IMR-90 (cell line): ENCODE measurements around the gene MB.

Source experiments
- BHLHE40 ChIP-seq: fragments of 150-350 bp; IDR thresholded peaks from 2 replicates; pipeline ENCODE4 v1.6.1; 2016; ENCODE audit warnings: mild to moderate bottlenecking, low read depth, low read length
- CEBPB ChIP-seq: IDR thresholded peaks from 2 replicates; pipeline ENCODE4 v1.6.1; 2012; ENCODE audit warnings: low read depth, low read length, improper control_type of control experiment
- ELK1 ChIP-seq: fragments of 150-350 bp; IDR thresholded peaks from 2 replicates; pipeline ENCODE4 v1.6.1; 2016; ENCODE audit warnings: low read depth, mild to moderate bottlenecking, low read length, moderate library complexity, borderline replicate concordance
- MXI1 ChIP-seq: IDR thresholded peaks from 2 replicates; pipeline ENCODE4 v1.6.1; 2012; ENCODE audit warnings: low read depth, mild to moderate bottlenecking, low read length, moderate library complexity, borderline replicate concordance
- POLR2A ChIP-seq: IDR thresholded peaks from 2 replicates; pipeline ENCODE4 v1.6.1; 2012; ENCODE audit warnings: mild to moderate bottlenecking, low read depth, low read length
- RAD21 ChIP-seq: IDR thresholded peaks from 2 replicates; pipeline ENCODE4 v1.6.1; 2012; ENCODE audit warnings: low read length, improper control_type of control experiment
- RFX5 ChIP-seq: IDR thresholded peaks from 2 replicates; pipeline ENCODE4 v1.8.0; 2012; ENCODE audit warnings: low read depth, mild to moderate bottlenecking, low read length, moderate library complexity
- TF ChIP-seq, protein P1 (sequence below): conservative IDR thresholded peaks from 2 replicates; pipeline ENCODE4 v1.5.1; 2012; ENCODE audit warnings: mild to moderate bottlenecking, low read depth, low read length, improper control_type of control experiment
- TF ChIP-seq, protein P2 (sequence below): fragments of 150-350 bp; IDR thresholded peaks from 2 replicates; pipeline ENCODE4 v1.6.1; 2017; ENCODE audit warnings: mild to moderate bottlenecking, antibody characterized with exemption, low read length, low read depth

DNA sequence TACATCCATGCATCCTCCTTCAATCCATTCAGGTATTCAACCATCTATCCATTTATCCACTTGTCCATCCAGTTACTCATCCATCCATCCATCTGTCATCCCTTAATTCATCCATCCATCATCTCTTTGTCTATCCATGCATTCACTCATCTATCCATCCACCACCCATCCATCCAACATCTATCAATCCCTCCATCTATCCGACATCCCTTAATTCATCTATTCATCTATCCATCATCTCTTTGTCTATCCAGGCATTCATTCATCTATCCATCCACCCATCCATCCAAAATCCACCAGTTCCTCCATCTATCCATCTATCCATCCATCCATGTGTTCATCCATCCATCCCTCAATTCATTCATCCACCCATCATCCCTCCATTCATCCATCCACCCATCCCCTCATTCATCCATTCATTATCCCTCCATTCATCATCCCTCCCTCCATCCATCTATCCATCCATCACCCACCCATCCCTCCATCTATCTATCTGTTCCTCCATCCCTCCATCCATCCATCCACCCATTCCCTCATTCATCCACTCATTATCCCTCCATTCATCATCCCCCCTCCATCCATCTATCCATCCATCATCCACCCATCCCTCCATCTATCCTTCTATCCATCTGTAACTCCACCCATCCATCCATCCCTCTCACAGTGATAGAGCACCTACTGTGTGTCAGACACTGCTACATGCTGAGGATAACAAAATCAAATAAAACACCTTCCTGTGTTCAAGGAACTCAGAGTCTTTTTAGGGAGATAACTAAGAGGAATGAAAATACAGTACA is 1.5 kb upstream of the MB start:
- TF ChIP-seq, protein P1, sequence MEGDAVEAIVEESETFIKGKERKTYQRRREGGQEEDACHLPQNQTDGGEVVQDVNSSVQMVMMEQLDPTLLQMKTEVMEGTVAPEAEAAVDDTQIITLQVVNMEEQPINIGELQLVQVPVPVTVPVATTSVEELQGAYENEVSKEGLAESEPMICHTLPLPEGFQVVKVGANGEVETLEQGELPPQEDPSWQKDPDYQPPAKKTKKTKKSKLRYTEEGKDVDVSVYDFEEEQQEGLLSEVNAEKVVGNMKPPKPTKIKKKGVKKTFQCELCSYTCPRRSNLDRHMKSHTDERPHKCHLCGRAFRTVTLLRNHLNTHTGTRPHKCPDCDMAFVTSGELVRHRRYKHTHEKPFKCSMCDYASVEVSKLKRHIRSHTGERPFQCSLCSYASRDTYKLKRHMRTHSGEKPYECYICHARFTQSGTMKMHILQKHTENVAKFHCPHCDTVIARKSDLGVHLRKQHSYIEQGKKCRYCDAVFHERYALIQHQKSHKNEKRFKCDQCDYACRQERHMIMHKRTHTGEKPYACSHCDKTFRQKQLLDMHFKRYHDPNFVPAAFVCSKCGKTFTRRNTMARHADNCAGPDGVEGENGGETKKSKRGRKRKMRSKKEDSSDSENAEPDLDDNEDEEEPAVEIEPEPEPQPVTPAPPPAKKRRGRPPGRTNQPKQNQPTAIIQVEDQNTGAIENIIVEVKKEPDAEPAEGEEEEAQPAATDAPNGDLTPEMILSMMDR: no peak
- TF ChIP-seq RFX5: no peak
- TF ChIP-seq POLR2A: no peak
- TF ChIP-seq BHLHE40: no peak
- TF ChIP-seq RAD21: no peak
- no peak for TF ChIP-seq ELK1
- TF ChIP-seq MXI1: no peak
- TF ChIP-seq CEBPB: no peak
- TF ChIP-seq, protein P2, sequence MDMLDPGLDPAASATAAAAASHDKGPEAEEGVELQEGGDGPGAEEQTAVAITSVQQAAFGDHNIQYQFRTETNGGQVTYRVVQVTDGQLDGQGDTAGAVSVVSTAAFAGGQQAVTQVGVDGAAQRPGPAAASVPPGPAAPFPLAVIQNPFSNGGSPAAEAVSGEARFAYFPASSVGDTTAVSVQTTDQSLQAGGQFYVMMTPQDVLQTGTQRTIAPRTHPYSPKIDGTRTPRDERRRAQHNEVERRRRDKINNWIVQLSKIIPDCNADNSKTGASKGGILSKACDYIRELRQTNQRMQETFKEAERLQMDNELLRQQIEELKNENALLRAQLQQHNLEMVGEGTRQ: no peak
